Activated gamma-delta T cell (primary cell): ENCODE measurements around the gene MYOZ2.
"Not testable (repeated sequence)": the region's sequence is repeated elsewhere in the genome, so short reads cannot be mapped to it uniquely, and the experiment has no call there.

Source experiments
- DNase-seq: peaks from one replicate; lab custom pipeline; 2025; lab: John Stamatoyannopoulos, UW

MYOZ2 gene

DNA sequence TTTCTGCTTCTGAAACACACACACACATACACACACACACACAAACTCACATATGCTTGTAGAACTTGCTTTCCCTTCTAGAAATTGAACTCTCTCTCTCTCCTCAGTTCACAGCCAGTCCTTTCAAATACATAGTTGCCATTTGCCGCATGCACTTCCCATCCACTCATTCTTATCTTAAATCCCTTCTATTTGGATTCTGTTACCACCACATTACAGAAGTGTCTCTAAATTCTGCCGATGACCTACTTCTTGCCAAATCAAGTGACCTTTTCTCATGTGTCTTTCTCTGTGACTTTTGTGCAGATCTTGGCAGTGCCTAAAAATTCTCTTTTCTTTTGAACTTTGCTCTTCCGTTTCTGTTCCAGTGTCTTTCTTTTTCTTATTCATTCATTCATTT, 7.5 kb upstream of the MYOZ2 start:
- no peak for DNase-seq

- DNase-seq = no peak
These were observed 5.1 kb upstream of the MYOZ2 start for GRCh38 chr4:119130365-119131065.

DNA sequence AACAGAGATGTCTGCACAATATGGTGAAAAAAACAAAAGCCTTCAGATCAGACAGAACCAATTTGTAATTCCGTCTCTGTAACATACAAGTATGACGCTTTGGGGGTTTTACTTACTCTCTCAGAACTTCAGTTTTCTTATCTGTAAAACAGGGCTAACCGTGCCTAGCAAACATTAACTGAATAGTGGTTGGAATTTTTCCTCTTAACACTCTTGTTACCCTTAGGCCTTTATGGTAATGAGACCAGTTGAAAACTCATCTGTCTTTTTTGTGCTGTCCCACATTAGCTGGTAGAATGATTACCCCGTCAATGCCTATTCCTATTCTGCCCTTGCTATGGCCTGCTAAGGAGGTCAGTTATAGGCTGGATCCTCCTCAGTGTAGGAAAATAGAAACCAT, 4.5 kb upstream of the MYOZ2 start:
- DNase-seq = no peak

DNA sequence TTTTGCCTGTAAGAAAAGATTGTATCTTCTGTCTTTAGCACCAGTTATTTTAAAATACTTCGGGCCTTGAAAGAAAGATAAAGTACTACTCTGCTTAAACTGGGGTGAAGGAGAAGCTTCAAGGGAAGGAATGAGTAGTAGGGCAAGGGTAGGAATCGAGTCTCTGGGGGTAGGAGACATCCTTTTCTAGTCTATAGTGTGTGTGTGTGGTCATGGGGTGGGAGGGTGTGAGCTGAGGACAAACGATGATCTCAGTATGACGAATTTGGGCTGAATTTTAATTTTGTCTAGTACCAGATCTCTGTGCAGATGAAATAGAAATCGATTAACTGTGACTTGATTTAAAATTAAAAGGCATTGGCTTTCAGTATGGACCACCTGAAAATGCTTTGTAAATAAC, 3.3 kb upstream of the MYOZ2 start:
- DNase-seq = no peak

DNA sequence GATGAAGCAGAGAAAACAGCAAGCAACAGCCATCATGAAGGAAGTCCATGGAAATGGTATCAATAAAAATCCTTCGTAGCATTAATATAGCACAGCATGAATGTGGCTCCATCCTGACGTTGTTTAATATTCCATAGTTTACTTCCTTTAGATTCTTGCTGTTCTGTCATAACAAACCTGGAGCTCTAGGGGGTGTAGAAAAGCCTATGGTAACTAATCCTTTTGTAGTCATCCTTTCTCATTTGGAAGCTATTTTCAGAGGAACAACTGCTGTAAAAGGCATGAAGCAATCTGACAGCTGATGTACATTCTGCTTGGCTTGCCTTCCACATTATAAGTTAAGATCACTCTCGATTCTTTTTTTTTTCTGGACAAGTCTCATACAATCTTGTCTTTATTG, 914 bp downstream of the MYOZ2 start:
- no peak for DNase-seq

GRCh38 chr4:119138046-119138445, 2.4 kb downstream of the MYOZ2 start:
- DNase-seq = no peak

GRCh38 chr4:119139311-119139710, 3.7 kb downstream of the MYOZ2 start:
- DNase-seq = no peak

DNA sequence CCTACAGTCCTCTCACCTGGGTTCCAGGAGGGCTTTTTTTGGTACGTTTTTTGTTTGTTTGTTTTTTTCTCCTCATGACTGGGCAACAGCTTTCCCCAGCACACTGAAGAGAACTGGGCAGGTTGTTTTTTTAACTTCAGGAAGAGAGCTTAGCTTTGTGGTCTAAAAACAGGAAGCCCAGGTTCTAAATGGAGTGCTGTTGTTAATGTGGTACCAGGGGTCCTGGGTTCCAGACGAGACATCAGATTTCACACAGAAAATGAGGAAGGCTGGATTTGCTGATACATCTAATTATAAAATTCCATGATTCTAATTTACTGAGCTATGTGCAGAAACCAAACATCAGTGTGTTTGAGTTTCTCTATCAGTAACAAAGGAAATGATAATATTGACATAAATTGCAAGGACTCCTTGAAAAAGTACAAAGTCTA, 4.2 kb downstream of the MYOZ2 start:
- DNase-seq = no peak

DNA sequence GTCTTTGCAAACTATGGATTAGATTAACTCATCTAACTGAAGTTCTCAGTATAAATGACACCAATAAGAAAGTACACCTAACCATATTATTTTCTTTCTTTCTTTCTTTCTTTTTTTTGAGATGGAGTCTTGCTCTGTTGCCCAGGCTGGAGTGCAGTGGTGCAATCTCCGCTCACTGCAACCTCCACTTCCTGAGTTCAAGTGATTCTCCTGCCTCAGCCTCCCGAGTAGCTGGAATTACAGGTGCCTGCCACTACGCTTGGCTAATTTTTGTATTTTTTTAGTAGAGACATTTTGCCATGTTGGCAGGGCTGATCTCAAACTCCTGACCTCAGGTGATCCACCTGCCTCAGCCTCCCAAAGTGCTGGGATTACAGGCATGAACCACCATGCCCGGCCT, 5.7 kb downstream of the MYOZ2 start:
- DNase-seq = not testable (repeated sequence)

- no peak for DNase-seq
These were observed 7.2 kb downstream of the MYOZ2 start for GRCh38 chr4:119142833-119143232.

- not testable (repeated sequence) for DNase-seq
These were observed 7.7 kb downstream of the MYOZ2 start for GRCh38 chr4:119143341-119143740.

DNA sequence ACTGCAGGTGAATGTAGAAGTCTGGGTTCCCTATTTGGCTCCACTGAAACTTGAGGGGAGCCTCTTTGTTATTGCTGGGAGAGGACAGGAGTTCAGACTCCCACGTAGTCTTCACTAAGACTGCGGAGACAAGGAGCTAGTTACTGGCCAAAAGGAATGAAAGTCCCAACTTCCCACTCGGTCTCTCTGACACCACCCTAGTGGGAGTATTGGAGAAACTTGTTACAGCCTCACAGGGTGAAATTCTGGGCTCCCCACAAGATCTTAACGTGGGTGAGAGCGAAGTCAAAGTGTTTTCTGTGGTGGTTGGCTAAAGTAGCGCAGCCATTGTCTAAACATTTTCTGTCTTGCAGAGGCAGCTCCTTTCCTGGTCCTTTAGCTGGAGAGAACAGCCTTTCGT, 13.5 kb downstream of the MYOZ2 start:
- no peak for DNase-seq

GRCh38 chr4:119151161-119151560, 15.5 kb downstream of the MYOZ2 start:
- no peak for DNase-seq

DNA sequence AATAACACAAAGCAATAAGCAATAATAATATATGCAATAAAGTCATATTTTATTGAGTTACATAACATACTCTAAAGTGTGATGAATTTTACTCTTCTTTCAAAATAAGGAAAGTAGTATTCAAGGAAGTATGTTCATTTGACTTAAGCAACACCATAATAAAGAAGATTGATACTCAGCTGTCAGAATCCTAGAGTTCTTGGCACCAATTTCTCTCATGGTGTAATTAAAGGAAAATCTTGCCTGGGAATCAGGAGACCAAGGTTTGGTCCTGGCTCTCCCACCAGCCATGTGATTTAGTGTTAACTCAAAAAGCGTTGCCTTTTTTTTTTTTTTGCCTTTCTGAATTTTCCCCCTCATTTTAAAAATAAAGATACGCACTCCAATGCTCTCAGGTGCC, 17.1 kb downstream of the MYOZ2 start:
- no peak for DNase-seq

- DNase-seq = no peak
These were observed 26.5 kb downstream of the MYOZ2 start for GRCh38 chr4:119162174-119162573.

DNA sequence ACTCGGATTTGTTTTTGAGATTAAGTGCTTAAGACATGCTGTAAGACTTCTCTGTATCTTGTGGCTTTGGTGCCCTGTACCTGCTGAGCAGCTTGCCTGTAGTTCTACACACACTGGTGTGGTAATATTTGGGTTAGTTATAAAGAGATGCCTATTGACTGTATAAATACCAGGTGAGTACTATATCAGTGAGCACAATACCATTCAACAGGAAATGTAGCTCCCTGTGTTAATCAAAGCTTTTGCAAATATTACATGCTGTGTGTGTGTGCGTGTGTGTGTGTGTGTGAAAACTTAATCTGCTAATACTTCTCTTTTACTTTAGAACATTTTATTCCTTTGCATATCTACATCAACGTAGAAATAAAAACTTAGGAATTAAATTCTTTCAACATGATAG, 30.1 kb downstream of the MYOZ2 start:
- no peak for DNase-seq

DNA sequence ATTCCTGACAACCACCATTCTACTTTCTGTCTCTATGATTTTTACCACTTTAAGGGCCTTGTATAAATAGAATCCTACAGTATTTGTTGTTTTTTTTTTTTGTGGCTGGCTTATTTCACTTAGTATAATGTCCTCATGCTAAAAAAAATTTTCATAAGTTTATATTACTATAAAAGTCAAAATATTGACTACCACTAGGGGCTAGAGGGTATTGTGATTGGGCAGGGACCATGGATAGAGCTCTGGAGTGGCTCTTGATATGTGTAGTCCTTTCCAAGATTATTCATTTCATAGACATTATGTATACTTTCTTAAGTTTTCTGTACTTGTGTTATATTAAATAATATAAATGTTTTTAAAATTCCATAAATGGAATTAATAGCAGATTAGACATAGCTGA, 34.6 kb downstream of the MYOZ2 start:
- no peak for DNase-seq

- DNase-seq = no peak
These were observed 36.6 kb downstream of the MYOZ2 start for GRCh38 chr4:119172223-119172622.

DNA sequence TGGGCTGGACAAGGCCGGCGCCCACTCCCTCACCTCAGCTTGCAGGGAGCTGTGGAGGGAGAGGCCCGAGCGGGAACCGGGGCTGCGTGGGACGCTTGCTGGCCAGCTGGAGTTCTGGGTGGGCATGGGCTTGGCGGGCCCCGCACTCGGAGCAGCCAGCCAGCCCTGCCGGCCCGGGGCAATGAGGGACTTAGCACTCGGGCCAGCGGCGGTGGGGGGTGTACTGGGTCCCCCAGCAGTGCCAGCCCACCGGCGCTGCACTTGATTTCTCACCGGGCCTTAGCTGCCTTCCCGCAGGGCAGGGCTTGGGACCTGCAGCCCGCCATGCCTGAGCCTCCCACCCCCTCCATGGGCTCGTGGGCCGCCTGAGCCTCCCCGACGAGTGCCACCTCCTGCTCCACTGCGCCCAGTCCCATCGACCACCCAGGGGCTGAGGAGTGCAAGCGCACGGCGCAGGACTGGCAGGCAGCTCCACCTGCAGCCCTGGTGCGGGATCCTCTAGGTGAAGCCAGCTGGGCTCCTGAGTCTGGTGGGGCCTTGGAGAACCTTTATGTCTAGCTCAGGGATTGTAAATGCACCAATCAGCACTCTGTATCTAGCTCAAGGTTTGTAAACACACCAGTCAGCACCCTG, 38.2 kb downstream of the MYOZ2 start:
- DNase-seq = peak; percentile 14

DNA sequence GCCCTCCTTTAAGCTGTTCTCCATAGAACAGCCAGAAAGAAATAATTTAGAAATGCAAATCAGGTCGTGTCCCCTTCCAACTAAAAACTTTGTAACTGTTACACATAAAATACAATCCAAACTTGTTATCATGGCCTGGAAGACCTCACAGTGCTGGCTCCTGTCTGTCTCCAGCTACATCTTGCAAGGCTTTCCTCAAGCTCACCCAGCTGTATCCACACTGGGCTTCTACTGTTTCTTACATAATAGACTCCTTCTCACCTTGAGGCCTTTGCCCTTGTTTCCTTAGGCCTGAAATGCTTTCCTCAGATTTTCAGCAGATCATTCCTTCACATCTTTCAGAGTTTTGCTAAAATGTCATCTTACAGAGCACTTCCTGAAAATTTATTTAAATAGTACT, 43.4 kb downstream of the MYOZ2 start:
- DNase-seq = no peak

- DNase-seq = no peak
These were observed 48.5 kb downstream of the MYOZ2 start for GRCh38 chr4:119184128-119184527.

DNA sequence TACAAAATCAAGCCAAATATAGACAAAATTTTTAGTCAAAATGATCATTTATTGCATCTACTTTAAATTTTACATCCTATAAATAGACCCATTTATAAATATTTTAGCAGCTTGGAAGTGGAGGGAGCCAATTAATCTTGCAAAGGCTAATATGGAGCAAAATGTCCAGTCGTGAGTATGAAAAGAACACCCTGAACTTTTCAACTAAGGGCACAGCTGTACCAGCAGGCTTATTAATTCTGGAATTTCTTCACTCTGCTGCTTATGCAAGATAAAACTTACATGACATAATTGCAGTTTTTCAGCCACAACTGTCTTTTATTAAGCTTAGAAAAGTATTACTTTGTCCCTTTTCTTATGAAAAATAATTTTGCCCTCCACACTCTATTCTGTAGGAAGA, 54.0 kb downstream of the MYOZ2 start:
- no peak for DNase-seq

- no peak for DNase-seq
These were observed 54.7 kb downstream of the MYOZ2 start for GRCh38 chr4:119190354-119190753.

DNA sequence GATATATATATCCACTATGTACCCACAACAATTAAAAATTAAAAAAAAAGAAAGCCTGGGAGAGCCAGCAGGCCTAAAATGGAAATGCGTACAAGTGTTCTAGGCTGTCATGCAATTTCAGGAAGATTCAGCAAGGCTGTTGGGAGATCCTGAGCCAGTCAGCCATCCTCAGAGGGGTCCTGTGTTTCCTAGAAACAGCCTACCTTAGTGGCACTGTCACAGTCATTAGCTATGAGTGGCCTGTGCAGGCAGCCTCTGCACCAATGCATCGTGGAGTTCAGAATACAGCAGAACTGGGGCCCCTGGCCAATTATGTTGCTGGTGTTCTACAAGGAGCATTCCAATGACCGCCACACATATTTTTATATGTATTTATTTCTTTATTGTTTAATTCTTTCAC, 55.9 kb downstream of the MYOZ2 start:
- no peak for DNase-seq
